SHP77 treated with DMSO at 0.1 percent for 48 hours (cell line): ENCODE results near the gene SYT15.
"Not testable (repeated sequence)": the region's sequence is repeated elsewhere in the genome, so short reads cannot be mapped to it uniquely, and the experiment has no call there.

Source experiments
- DNase-seq: peaks from one replicate; lab custom pipeline; 2025; lab: John Stamatoyannopoulos, UW

SYT15 gene

DNA sequence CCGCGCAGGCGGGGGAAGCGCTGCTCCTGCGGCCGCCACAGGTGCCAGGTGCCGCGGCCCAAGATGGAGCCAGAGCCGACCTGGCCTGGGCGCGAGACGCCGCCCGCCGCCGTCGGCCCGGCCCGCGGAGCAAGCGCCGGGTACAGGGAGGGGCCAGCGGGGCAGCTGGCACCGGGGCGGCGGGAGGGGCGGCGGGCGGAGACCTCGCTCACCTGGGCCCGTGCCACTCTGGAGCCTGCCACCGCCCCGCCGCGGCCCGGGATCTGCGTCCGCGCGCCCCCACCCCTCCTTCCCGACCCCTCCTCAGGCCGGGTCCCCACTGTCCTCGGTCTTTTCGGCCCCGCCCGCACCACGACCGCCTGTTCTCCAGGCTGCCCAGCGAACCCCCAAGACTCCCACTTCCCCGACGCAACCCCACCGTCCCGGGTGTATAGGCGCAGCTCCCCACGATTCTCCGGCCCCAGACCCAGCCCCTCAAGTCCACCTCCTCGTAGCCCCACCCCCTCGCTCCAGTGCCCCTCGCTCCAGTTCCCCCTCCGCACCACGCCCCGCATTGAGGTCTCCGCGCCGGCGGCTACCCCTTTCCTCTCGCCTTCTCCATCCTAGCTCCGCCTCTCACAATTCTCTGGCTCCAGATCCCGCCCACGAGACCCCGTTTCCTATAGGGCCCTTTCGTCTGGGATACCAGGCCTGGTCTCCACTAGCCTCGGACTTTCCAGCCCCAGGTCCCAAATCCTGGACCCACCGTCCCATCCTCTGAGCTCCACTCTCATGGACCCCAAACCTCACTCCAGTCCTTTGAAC is 22.2 kb upstream of the SYT15 start, which contains the start of gene GPRIN2:
Gene GPRIN2, minus strand, starts transcription at position 144 of the 804 bp plus-strand sequence. CDS start 5,922 bp downstream, outside the sequence.
- no peak for DNase-seq

DNA sequence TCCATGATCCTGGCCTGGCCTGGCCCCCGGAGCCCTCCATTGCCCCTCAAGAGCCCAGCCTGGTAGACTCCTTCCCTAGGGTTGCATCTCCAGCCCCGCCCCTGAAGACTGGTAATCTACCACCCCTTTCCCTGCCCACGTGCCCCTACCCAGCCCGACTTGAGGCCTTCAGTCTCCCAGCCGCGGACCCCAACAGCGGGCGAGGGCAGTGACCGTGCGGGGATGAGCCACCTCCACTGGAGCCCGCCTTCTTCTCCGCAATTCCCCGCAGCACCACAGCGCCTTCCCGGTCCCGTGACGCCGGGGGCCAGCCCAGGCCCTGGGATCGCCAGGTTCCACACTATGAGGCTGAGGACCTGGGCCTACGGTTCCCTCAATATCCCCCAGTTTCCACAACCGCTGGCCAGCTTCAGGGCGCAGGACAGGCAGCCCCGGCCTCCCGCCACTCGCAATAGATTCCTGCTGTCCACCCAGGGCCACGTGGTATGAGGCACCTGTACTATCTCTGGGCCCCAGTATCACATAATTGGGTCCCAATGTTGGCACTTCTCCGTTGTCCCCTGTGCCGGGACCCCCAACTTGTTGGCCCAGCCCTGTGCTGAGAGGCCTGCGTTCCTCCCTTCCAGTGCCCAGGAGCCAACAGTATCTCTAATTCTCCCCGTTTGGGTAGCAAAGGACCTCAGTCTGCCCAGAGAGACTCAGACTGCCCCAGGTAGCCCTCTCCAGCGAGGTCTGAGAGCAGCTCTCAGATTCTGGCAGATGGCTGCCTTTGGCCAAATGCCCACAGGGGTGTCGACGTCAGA is 21.4 kb upstream of the SYT15 start:
- no peak for DNase-seq

DNA sequence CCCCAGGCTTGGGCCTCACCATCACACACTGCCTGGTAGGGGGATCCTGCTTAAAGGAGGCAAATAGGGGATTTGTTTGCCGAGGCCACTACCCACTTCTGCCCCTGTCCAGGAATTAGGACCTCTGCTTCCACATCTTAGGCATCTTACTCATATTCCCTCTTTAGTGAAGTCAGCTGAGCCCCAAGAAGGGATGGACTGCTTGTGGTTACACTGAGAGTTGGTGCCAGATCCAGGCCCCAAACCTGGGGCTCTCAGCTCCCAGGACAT is 20.9 kb upstream of the SYT15 start:
- DNase-seq: no peak

DNA sequence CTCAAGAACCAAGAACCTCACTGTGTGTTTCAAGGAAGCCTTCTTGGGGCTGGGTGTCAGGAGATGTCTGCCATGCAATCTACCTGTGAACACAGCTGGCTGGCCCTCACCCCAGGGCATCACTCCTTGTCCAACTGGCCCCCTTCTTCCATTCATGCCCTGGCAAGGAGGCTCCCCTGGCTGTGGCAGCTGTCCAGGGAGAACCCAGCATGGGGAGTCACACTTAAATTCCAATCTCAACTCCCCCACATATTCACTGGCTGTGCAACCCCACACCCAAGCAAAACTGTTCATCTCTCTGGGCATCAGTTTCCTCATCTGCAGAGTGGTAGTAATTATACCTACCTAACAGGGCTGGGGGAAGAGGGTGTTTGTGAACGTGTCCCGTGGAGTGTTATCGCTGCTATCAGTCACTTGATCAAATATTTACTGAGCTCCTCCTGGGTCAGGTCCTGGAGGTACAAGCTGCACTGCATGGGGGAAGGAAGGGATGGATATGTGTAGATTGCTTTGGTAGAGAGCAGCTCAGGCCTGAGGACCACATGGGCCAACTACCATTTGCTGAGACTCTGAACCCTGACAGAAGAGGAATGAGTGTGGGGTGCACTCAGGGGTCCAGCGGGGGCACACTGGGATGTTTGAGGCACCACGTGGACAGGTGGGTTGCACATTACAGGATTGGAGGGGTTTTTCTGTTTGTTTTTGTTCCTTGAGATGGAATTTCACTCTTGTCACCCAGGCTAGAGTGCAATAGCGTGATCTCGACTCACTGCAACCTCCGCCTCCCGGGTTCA is 20.3 kb upstream of the SYT15 start:
- no peak for DNase-seq

DNA sequence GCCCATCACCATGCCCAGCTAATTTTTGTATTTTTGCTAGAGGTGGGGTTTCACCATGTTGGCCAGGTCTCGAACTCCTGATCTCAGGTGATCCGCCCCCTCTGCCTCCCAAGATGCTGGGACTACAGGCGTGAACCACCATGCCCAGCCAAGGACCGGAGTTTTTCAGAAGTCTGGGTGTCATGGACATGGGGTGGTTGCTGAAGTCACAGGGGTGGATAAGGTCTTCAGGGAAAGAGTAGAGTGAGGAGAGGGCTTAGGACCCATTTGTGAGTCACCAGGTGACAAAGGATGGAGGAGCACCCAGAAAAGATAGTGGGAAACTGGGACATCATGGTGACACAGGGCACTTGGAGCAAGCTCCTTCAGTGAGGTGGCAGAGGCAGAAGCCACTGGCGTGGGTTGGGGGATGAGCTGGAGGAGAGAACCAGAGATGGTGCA is 19.7 kb upstream of the SYT15 start:
- no peak for DNase-seq

DNA sequence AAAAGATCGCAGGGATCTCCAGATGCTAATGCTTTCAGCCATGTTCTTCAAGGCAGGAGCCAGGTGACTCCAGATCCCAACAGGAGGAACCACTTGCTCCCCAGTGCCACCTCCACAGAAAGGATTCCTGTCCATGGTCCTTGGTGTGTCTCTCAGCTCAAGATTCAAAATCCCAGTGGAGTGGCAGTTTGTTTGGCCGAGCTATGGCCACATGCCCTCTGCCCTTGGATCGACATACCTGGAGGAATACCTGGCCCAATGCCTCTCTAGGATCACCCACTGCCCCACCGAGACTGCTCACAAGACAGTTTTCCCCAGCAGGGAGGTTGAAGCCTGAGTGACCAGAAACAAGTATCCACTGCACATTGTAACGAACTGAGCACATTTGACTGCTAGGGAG is 18.5 kb upstream of the SYT15 start:
- no peak for DNase-seq

DNA sequence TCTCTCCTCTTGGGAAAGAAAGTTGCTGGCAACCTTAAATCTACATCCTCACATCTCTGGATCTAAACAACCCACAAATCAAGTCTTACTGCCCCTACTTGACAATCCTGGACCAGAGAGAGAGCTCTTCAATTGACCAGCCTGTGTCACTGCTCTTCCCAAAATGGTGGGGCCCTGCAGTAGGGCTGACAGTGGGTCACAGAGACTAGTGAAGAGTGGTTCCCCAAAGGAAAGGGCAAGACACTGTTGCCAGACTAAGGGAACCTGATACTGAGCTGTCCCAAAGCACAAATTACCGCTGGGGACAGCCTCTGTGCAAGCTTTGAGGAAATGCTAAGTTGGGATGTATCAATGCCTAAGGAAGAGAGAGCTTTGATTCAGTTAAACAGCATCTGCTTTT is 18.0 kb upstream of the SYT15 start:
- DNase-seq: no peak

DNA sequence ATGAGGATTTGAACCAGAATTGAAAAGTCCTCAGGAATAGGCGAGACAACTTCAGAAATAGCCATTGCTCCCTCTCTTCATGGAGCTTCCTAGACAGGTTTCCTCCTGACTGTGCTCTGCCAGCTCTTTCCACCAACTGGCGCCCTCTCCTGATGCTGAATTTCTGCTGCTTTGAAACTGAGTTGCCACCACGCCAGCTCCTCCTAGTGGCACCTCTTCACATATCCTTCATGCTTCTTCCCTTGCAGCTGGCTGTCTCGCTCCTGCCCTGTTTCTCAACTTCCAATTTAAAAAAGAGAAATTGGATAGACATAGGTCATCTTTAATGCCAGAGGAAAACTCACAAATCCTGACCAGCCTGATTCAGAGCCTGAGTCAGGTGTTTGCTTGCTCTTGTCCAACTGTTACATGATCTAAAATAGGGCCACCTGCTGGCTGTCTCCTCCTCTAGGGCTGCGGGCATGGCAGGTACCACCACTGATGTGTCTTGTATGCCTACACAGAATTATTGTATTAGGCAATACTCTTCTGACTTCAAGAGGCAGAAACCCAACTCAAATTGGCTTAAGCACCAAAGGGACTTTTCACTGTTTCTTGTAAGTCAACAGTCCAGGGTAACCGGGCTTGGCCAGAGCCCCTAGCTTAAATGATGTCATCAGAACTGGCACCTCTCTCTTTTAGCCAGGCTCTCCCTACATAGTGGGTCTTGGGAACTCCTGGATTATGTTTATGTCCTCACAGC is 13.2 kb upstream of the SYT15 start:
- not testable (repeated sequence) for DNase-seq

DNA sequence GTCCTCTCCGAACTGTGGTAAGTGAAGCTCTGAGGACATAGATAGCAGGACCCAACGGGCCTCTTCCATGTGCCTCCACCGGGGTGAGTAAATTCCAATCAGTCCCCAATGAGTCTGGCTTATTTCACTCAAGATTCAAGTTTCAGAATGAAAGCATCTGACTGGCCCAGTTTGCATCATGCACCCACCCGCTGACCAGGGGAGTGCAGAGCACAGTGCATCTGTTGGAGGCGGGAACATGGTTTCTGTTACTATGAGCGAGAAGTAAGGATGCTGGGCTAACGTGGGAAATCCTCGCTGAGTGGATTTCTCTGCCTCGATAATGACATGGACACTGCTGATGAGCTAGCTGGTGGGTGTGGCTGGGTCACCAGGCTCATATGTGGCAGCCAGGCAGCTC is 11.8 kb upstream of the SYT15 start:
- DNase-seq: not testable (repeated sequence)

DNA sequence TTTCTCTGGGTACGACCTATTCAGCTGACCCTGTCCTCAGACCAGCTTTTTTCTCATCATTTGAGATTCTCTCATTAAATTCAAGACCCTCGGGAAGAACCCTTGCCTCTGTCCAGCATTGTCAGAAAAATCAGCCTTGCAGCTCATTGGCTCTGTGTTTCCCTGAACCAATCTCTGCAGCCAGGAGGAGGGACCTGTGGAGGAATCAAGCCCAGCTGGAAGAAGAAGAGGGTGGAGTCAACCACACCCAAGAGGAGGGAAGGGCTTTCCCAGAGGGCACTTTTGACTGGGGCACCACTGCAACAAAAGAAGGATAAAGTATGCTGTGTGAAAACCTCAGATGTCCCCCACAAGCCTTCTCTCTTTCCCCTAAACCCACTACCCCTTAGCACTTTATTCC is 8.3 kb upstream of the SYT15 start:
- not testable (repeated sequence) for DNase-seq

DNA sequence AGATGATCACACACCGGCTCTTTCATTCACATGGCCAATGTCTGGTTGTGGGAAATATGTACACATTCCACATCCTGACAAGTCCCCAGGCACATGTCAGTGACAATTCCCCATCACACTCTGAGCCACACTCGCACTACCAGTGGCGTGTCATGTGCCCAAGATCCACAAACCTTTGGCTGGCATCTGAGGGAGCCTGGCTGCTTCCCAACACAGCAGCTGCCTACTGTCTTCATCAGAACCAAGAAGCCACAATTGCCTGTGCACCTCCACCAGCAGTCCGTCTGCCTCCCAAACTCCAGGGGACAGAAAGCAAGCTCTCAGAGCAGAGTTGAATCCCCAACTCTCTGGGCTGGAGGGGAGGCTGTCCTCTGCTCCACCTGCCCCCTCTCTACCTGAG is 6.2 kb upstream of the SYT15 start:
- not testable (repeated sequence) for DNase-seq

DNA sequence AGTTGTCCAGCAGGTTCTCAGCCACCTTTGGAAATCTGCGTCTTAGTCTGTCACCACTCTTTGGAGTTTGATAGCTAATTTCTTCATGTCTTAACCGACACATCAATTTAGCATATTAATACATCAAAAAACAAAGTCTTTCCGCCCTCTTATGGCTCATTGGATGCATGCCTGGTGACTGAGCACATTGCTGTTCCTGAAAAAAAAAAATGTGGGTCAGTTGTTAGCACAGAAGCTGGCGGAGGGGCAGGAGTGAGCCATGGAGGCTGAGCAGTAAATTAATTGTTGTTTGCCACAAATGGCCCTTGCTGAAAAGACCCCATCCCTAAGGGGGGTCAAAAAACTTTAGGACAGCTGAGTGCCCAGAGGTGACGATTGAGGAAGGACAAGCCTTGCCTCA is 5.6 kb upstream of the SYT15 start:
- not testable (repeated sequence) for DNase-seq

DNA sequence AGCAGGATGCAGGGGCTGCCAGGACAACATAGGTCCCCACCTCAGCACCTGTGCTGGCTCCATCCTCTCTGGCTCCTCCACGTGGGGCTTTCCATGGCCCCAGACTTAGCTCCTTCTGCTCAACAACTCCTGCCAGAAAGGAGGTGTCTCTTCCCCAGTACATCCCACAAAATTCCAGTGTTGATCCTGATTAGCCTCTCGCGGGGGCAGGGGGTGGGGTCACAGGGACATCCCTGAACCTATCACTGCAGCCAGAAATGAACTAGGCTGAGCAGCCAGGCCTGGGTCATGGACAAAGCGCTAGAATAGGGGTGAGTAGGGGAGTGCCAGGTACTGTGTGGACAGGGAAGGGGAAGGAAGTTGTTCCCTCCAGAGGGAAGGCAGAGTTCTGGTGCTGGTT is 5.0 kb upstream of the SYT15 start:
- DNase-seq: not testable (repeated sequence)

DNA sequence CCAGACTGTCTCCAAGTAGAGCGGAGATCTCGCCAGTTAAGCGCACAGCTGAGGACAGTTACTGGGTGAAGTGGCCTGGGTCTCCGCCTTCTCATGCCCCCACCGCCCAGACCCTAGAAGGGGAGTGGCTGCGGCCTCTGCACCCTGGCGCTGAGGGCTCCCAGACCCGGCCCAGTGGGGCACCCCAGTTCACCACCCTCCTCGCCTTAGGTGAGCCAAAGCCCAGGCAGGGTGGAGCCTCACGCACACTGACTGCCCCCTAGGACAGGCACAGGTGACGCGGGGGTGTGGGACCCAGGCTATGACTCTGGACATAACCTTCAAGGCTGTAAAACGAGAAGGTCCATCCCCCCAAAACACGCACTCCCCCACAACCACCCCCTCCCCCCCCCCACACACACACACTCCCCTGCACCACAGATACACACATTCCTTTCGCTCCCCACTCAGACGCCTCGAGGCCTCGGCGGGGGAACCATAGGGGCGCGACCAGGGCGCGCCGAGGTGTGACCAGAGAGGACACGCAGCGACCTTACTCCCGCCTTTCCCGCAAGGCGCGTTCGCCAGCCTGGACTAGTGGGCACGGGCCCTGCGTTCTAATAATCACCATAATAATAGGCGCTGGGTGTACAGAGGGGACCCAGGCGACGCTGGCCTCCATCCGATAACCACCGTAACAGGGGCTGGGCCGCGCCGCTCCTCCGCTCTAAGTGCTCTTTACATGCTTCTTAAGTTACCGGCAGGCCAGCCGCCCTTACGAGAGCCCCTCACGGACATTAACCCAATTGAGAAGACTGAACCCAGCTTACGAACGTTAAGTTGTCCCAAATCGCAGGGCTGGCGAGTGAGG is 1.1 kb upstream of the SYT15 start:
- DNase-seq: not testable (repeated sequence)

DNA sequence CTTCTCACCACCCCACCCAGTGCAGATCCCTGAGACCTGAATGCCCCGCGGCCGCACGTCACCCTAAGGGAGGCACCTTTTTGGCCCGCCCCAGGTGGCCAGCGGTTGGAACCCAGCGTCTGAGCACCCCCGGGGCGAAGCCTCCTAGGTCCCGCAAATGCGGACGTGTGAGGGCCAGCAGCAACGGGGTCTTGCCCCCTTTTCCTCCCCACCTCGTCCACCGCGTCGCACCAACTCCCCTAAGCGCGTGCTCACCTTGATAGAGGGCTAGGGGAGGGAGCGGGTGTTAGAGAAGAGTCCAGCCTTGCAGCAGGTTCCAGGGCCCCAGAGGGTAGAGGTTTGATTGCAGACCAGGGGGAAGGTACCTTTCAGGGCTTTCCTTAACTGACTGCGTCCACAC is 450 bp downstream of the SYT15 start:
- DNase-seq: not testable (repeated sequence)

DNA sequence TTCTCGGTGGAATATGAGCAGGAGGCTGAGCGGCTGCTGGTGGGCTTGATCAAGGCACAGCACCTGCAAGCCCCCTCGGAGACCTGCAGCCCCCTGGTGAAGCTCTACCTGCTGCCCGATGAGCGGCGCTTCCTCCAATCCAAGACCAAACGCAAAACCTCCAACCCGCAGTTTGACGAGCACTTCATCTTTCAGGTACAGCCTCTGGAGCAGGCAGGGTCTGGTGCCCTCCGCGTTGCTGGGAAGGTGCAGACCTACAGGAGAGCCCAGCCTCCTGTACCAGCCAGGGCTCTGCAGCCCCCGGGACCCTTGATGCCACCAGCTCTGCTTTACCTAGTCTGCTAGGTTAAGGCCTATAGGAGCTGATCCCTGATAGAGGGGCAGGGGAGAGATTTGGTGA is 3.1 kb downstream of the SYT15 start:
- not testable (repeated sequence) for DNase-seq

DNA sequence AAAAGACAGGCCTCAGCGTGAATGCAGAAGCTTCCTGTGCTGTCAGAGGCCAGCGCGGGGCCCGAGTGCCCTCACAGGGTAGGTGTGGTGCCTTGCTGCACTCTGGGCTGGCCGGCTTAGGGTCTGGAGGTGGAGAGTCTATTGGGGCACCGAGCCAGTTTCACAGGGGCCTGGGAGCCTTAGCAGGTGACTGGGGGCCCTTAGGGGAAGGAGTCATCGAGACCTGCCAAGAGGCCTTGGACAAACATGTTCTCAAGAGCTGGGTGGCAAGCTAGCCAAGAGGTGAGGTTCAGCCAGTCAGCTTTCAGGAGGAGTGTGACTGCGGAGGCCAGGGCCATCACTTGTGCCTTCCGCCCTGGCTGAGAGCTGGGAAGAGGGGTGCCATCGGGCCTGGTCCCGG is 3.6 kb downstream of the SYT15 start:
- not testable (repeated sequence) for DNase-seq

DNA sequence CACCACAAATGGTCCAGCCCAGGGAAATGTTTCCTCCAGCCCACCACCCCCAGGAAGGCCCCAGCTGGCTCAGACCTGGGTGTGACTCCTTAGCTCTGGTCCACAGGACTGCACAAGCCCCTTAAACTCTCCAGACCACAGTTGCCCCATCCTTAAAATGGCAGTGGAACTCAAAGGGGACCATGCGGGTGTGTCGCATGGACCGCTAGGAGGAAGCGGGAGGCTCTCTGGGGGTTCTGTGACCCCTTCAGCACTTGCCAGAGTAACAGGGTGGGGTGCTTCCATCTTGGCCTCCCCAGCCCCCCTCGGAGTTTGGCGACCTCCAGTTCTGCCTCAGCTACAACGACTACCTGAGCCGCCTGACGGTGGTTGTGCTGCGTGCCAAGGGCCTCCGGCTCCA is 5.3 kb downstream of the SYT15 start:
- not testable (repeated sequence) for DNase-seq

DNA sequence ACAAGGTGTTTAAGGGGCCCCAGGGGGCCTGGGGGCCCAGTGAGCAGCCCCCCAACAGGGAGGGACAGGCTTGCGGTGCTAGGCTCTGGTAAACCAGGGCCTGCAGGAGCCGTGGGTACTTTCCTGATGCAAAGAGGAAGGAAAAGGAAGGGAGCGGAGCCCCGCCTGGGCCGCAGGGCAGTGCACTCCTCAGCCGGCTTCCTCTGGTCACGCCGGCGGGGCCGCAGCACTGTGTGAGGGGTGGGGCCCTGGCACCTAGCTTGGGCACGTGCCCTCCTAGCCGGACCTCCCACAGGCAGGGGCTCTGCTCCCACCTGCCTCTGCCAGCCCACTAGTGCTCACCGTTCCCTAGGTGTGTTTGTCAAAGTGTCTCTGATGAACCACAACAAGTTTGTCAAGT is 6.3 kb downstream of the SYT15 start:
- not testable (repeated sequence) for DNase-seq

DNA sequence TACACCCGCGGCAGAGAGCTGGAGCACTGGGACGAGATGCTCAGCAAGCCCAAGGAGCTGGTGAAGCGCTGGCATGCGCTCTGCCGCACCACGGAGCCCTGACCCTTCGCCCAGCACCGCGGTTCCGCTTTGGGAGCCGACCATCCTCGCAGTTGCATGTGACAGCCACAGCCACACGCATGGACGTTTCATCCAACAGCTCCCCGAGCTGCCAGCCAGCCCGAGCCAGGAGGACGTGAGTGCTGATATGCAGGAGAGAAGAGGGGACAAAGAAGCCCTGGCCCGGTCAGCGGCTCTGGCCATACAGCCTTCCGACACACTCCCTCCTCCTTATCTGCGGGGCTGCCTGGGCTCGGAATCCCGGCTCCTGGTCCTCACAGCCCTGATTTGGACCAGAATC is 8.6 kb downstream of the SYT15 start:
- not testable (repeated sequence) for DNase-seq

DNA sequence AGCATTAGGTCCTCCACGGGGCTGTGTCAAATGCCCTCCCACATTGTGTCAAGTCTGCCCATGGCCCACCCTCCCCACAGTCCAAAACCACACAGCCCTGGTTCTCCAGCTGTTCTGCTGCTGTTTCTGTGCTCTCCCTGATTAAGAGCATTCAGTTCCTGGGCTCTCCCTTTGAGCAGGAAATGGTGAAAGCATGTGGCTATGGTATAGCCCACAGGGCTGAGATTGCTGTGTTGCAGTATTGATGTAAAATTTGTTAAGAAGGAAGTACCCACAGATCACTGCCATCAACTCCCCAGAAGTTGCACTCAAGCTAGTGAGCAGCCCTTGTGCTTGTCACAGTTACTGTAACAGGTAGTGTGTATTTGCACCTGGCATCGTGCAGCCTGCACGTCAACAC is 9.3 kb downstream of the SYT15 start:
- DNase-seq: not testable (repeated sequence)
